Measurements from ENCODE around the gene WFDC10B. TPM values are rescaled to one million over a fixed set of nuclear protein-coding genes. Genes with fewer than 3 reads are reported as not detected.

The WFDC10B gene
- total RNA-seq, 1 experiment from 2014 or later: not detected

GRCh38 chr20:45701873-45702272 lies 2.9 kb downstream of the WFDC10B start, which contains the start of gene WFDC13:
Gene WFDC13, plus strand, starts transcription at chr20:45702038. Its CDS starts 86 bp downstream, at chr20:45702124.
- Mint-ChIP-seq H3K36me3 (ENCODE audit: insufficient read depth in 1 of 3, low read depth in 3 of 3) (peaks cover 0 to 2% (median 0%) of the 10 kb centered on the region in 3 experiments; a peak in 2 of 7 replicates), H3K9me3 (no peaks in the 10 kb centered on the region; a peak in 1 of 5 replicates), H3K4me1 (no peaks in the 10 kb centered on the region), H3K27me3 (ENCODE audit: low read depth) (no peaks in the 10 kb centered on the region), H3K4me3 (no peak within 1 kb of the TSS), H3K27ac (no peak within 1 kb of the TSS; a peak in 1 of 7 replicates)
- Histone ChIP-seq H4K20me1 (ENCODE audit: control insufficient read depth, insufficient read depth, insufficient read length) (no peaks in the 10 kb centered on the region), H3K18ac (ENCODE audit: insufficient read length, low read depth, low read length) (no peak within 1 kb of the TSS), H2BK5ac (ENCODE audit: insufficient read length, low read length) (no peak within 1 kb of the TSS), H4K8ac (replicated peaks; ENCODE audit: insufficient read length, low read depth, low read length) (no peak within 1 kb of the TSS), H2BK12ac (ENCODE audit: insufficient read length, low read depth, low read length) (no peak within 1 kb of the TSS), H3K23me2 (ENCODE audit: insufficient read length, low read depth, low read length, poor library complexity, severe bottlenecking) (no peaks in the 10 kb centered on the region), H4K5ac (ENCODE audit: insufficient read length, low read depth, low read length) (no peak within 1 kb of the TSS), H2BK15ac (ENCODE audit: low read depth, low read length) (no peak within 1 kb of the TSS), H2AK5ac (ENCODE audit: insufficient read length, low read length) (no peak within 1 kb of the TSS), H3K9me3 (ENCODE audit: control insufficient read depth, low read depth, low read length) (no peaks in the 10 kb centered on the region), H3T11ph (ENCODE audit: low read length) (no peak within 1 kb of the TSS), H2BK20ac (ENCODE audit: low read depth, low read length, poor library complexity, severe bottlenecking) (no peak within 1 kb of the TSS), H3K27ac (ENCODE audit: insufficient read length, low read depth, low read length) (no peak within 1 kb of the TSS), H4K91ac (ENCODE audit: insufficient read length, low read depth, low read length) (no peak within 1 kb of the TSS), H3K27me3 (ENCODE audit: insufficient read depth, low read length) (no peaks in the 10 kb centered on the region), H3K79me2 (ENCODE audit: insufficient read depth, low read length) (no peaks in the 10 kb centered on the region), H3K9ac (ENCODE audit: extremely low read depth, insufficient read length, low read length) (no peak within 1 kb of the TSS), H3K23ac (ENCODE audit: insufficient read length, low read depth, low read length) (no peak within 1 kb of the TSS), H3K4ac (ENCODE audit: low read depth, low read length) (no peak within 1 kb of the TSS), H2BK120ac (ENCODE audit: low read depth, low read length, poor library complexity, severe bottlenecking) (no peak within 1 kb of the TSS), H3K4me1 (ENCODE audit: insufficient read depth, low read length) (no peaks in the 10 kb centered on the region), H3K14ac (ENCODE audit: insufficient read depth, low read length) (no peak within 1 kb of the TSS), H2AFZ (ENCODE audit: low read length) (no peak within 1 kb of the TSS), H3K79me1 (ENCODE audit: insufficient read depth, low read depth, low read length, poor library complexity, severe bottlenecking) (no peaks in the 10 kb centered on the region), H3K56ac (ENCODE audit: insufficient read length, low read depth, low read length) (no peak within 1 kb of the TSS), H3K4me2 (ENCODE audit: insufficient read depth, insufficient read length, low read length) (no peak within 1 kb of the TSS)
- no CpG with 5 or more reads among the region's 4 CpGs for WGBS (ENCODE audit: extremely low coverage, insufficient read length, low lambda C conversion rate)
- no peak for DNase-seq
- TF ChIP-seq, protein P1, sequence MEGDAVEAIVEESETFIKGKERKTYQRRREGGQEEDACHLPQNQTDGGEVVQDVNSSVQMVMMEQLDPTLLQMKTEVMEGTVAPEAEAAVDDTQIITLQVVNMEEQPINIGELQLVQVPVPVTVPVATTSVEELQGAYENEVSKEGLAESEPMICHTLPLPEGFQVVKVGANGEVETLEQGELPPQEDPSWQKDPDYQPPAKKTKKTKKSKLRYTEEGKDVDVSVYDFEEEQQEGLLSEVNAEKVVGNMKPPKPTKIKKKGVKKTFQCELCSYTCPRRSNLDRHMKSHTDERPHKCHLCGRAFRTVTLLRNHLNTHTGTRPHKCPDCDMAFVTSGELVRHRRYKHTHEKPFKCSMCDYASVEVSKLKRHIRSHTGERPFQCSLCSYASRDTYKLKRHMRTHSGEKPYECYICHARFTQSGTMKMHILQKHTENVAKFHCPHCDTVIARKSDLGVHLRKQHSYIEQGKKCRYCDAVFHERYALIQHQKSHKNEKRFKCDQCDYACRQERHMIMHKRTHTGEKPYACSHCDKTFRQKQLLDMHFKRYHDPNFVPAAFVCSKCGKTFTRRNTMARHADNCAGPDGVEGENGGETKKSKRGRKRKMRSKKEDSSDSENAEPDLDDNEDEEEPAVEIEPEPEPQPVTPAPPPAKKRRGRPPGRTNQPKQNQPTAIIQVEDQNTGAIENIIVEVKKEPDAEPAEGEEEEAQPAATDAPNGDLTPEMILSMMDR (conservative IDR thresholded peaks at IDR 0.05): no peak
